Suprapubic skin (tissue), 4 donors: ENCODE data around the gene PRRT3. TPM values are rescaled to one million over a fixed set of nuclear protein-coding genes. Genes with fewer than 3 reads are reported as not detected.

Source experiments
- DNase-seq, 2 donors: peaks; one replicate each; pipeline ENCODE4 v3.0.0-alpha.2; 2019; ENCODE audit warnings: low spot score in 2 of 2
- H3K27ac ChIP-seq: fragments of 200-600 bp; sonication (generic); one replicate; pipeline ENCODE4 v1.5.1; 2019
- H3K27me3 ChIP-seq: fragments of 200-600 bp; sonication (generic); one replicate; pipeline ENCODE4 v1.5.1; 2019
- H3K36me3 ChIP-seq: fragments of 200-600 bp; sonication (generic); one replicate; pipeline ENCODE4 v1.5.1; 2019
- H3K4me1 ChIP-seq: fragments of 200-600 bp; sonication (generic); one replicate; pipeline ENCODE4 v1.5.1; 2019
- H3K4me3 ChIP-seq: fragments of 200-600 bp; sonication (generic); one replicate; pipeline ENCODE4 v1.5.1; 2019; ENCODE audit warnings: mild to moderate bottlenecking
- H3K9me3 ChIP-seq: fragments of 200-600 bp; sonication (generic); one replicate; pipeline ENCODE4 v1.5.1; 2019
- EP300 ChIP-seq: sonication (generic); formaldehyde crosslinking; IDR thresholded peaks from one replicate; pipeline ENCODE4 v1.6.1; 2017; ENCODE audit warnings: antibody characterized with exemption
- POLR2A ChIP-seq, 2 donors: fragments of 450-650 bp; IDR thresholded peaks; one replicate each; pipeline ENCODE4 v1.6.1; 2017; ENCODE audit warnings: antibody characterized with exemption in 2 of 2, mild to moderate bottlenecking in 2 of 2, moderate library complexity in 2 of 2
- POLR2AphosphoS5 ChIP-seq, 3 donors: sonication (generic); formaldehyde crosslinking; IDR thresholded peaks; one replicate each; pipeline ENCODE4 v1.6.1; 2017; ENCODE audit warnings: antibody characterized with exemption in 3 of 3
- WGBS: methylation state at CpG from one replicate; pipeline ENCODE4 v1.1.5; 2018; 5-methylcytosine and 5-hydroxymethylcytosine counted together
- total RNA-seq, 4 donors: library from RNA; depleted of rRNA; stranded (reverse); fragments of >200 nt; gene quantifications; one replicate each; pipeline ENCODE4 v1.1.0, GENCODE V29; 2016
- TF ChIP-seq, protein P1 (sequence below), 2 donors: fragments of 200-600 bp in 1 of 2; fragments of 450-650 bp in 1 of 2; sonication (generic) in 1 of 2; IDR thresholded peaks; one replicate each; pipeline ENCODE4 v1.5.1; 2016 to 2019; ENCODE audit warnings: antibody characterized with exemption in 2 of 2, mild to moderate bottlenecking in 1 of 2, moderate library complexity in 1 of 2

PRRT3 gene
- total RNA-seq, 4 donors from 2014 or later: 2.5 to 6.1 (median 3.0) TPM

DNA sequence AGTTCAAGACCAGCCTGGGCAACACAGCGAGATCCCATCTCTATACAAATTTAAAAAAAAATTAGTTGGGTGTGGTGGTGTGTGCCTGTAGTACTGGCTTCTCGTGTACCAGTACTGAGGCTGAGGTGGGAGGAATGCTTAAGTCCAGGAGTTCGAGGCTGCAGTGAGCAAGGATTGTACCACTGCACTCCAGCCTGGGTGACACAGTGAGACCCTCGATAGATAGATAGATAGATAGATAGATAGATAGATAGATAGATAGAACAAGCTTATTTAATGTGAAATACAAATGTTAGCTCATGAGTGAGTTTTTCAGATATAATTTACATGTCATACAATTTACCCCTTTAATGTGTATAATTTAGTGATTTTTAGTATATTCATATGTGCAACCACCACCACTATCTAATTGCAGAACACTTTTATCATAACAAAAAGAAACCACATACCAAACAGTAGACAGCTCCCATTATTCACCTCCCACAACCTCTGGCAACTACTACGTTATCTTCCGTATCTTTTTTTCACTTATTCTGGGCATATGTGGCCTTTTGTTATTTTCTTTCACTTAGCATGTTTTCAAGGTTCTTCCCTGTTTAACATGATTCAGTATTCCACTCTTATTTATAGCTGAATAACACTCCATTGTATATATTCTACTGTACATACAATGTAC lies 13.1 kb upstream of the PRRT3 start:
- Histone ChIP-seq H3K36me3 (peaks cover 74% of the 10 kb centered on the region), H3K4me3 (no peak overlapping the region), H3K9me3 (no peaks in the 10 kb centered on the region), H3K27me3 (no peaks in the 10 kb centered on the region), H3K27ac (no peak overlapping the region), H3K4me1 (no peaks in the 10 kb centered on the region)
- 91% methylated on average over 6 of the region's 6 CpGs for WGBS
- TF ChIP-seq, protein P1, sequence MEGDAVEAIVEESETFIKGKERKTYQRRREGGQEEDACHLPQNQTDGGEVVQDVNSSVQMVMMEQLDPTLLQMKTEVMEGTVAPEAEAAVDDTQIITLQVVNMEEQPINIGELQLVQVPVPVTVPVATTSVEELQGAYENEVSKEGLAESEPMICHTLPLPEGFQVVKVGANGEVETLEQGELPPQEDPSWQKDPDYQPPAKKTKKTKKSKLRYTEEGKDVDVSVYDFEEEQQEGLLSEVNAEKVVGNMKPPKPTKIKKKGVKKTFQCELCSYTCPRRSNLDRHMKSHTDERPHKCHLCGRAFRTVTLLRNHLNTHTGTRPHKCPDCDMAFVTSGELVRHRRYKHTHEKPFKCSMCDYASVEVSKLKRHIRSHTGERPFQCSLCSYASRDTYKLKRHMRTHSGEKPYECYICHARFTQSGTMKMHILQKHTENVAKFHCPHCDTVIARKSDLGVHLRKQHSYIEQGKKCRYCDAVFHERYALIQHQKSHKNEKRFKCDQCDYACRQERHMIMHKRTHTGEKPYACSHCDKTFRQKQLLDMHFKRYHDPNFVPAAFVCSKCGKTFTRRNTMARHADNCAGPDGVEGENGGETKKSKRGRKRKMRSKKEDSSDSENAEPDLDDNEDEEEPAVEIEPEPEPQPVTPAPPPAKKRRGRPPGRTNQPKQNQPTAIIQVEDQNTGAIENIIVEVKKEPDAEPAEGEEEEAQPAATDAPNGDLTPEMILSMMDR (IDR thresholded peaks at IDR 0.05): no peak
- no peak for TF ChIP-seq POLR2AphosphoS5 (IDR thresholded peaks at IDR 0.05)
- no peak for TF ChIP-seq EP300
- TF ChIP-seq POLR2A (IDR thresholded peaks at IDR 0.05): no peak
- DNase-seq: no peak

DNA sequence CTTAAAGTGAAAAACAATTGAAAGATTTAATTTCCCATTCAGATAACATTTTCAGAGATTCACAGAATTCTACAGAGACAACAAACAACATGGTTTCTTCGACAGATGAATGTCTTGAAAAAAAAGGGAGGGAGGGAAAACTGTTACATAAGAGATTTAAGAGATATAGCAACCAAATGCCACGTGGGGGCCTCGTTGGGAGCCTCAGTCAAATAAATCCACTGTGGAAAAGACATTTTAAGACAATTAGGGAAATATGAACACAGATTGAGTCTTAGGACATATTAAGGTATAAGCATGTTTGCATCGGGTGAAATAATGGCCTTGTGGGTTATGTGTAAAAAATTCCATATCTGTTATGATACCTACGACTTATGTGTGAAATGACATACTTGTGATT lies 5.0 kb upstream of the PRRT3 start:
- Histone ChIP-seq H3K4me1 (peaks cover 4% of the 10 kb centered on the region), H3K9me3 (no peaks in the 10 kb centered on the region), H3K27ac (no peak overlapping the region), H3K27me3 (no peaks in the 10 kb centered on the region), H3K4me3 (no peak overlapping the region), H3K36me3 (peaks cover 5% of the 10 kb centered on the region)
- TF ChIP-seq EP300: no peak
- no peak for TF ChIP-seq POLR2AphosphoS5 (IDR thresholded peaks at IDR 0.05)
- TF ChIP-seq POLR2A (IDR thresholded peaks at IDR 0.05): no peak
- TF ChIP-seq, protein P1 (IDR thresholded peaks at IDR 0.05): no peak
- 47% methylated on average over 5 of the region's 5 CpGs for WGBS
- DNase-seq: no peak

DNA sequence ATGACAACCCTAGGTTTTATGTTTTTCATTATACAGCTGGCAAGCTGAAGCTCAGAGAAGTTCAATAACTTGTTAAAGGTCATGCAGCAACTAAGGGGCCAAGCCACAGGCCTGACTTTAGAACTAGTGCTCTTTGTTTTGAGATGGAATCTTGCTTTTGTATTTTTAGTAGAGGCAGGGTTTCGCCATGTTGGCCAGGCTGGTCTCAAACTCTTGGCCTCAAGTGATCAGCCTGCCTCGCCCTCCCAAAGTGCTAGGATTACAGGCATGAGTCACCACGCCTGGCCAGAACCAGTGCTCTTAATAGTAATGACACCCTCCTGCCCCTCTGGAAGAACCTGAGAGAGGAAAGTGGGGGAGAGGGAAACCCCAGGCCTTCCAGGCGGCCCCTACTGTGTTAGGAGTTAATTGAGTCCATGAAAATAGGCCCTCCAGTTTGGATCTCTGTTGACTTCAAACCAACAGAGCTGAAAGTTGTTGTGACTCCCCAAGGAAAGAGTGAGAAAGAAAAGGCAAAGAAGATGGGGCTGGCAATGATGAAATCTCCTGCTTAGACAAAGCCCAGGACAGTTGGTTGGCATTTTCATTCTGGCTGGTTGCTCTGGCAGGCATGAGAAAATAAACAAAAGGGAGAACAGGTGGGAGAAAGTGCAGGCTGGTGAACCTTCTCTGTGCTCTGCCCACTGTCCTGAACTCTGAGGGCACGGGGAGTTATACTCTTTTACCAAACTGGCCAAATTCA lies 3.6 kb upstream of the PRRT3 start:
- no peaks in the 10 kb centered on the region for H3K9me3 ChIP-seq
- H3K27ac ChIP-seq: no peak overlapping the region
- DNase-seq: no peak
- peaks cover 17% of the 10 kb centered on the region for H3K4me1 ChIP-seq
- no peaks in the 10 kb centered on the region for H3K27me3 ChIP-seq
- H3K4me3 ChIP-seq: no peak overlapping the region
- no peaks in the 10 kb centered on the region for H3K36me3 ChIP-seq
- no peak for TF ChIP-seq EP300
- TF ChIP-seq POLR2AphosphoS5 (IDR thresholded peaks at IDR 0.05): no peak
- TF ChIP-seq POLR2A (IDR thresholded peaks at IDR 0.05): no peak
- TF ChIP-seq, protein P1 (IDR thresholded peaks at IDR 0.05): no peak
- 69% methylated on average over 5 of the region's 5 CpGs for WGBS

DNA sequence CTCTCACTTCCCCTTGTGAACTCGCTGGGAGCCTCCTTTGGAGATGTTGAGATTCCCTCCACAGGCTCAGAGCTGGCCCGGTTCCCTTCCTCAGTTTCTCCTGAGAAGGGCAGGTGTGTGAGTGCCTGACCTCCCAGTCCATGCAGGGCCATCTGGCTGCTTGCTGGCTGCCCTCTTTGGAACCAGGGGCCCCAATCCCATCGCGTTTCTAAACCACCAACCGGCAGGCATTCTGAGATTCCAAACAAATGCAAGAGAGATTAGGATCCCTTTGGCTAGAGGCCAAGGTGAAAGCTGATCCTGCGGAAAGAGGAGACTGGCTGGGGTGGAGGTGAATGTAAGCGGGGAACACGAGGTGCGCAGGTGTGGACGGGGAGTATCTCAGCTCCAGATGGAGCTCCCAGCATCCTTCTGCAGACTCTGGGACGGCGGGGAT lies 2.9 kb upstream of the PRRT3 start:
- WGBS: 41% methylated on average over 11 of the region's 12 CpGs
- DNase-seq: no peak
- H3K9me3 ChIP-seq: no peaks in the 10 kb centered on the region
- no peaks in the 10 kb centered on the region for H3K27me3 ChIP-seq
- no peaks in the 10 kb centered on the region for H3K36me3 ChIP-seq
- peaks cover 17% of the 10 kb centered on the region for H3K4me1 ChIP-seq
- no peak overlapping the region for H3K27ac ChIP-seq
- TF ChIP-seq POLR2AphosphoS5 (IDR thresholded peaks at IDR 0.05): no peak
- TF ChIP-seq POLR2A (IDR thresholded peaks at IDR 0.05): no peak
- TF ChIP-seq EP300: no peak
- TF ChIP-seq, protein P1 (IDR thresholded peaks at IDR 0.05): no peak
- H3K4me3 ChIP-seq: no peak overlapping the region

DNA sequence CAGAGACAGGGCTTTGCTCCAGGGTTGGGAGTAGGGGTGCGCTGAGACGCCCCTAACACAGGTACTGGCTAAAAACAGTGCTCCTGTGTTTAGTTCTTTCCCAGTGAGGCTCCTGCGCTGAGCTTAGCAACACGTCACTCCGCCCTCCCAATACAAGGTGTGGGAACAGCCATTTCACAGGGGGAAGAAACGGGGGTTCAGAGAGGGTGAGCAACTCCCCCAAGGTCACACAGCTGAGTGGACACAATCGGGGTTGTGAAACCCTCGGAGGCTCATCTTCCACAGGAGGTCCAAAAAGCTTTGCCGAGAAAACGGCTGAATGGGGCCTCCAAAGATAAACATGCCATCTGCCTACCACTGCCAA lies 628 bp downstream of the PRRT3 start:
- TF ChIP-seq POLR2AphosphoS5 (IDR thresholded peaks at IDR 0.05): no peak
- TF ChIP-seq, protein P1 (IDR thresholded peaks at IDR 0.05): no peak
- no peak for TF ChIP-seq EP300
- no peak for TF ChIP-seq POLR2A (IDR thresholded peaks at IDR 0.05)
- H3K4me3 ChIP-seq: peak overlapping the region; percentile 63
- H3K27ac ChIP-seq: no peak overlapping the region
- peaks cover 28% of the 10 kb centered on the region for H3K4me1 ChIP-seq
- WGBS: 35% methylated on average over 10 of the region's 10 CpGs
- no peaks in the 10 kb centered on the region for H3K9me3 ChIP-seq
- no peak for DNase-seq
- H3K27me3 ChIP-seq: no peaks in the 10 kb centered on the region
- H3K36me3 ChIP-seq: peaks cover 4% of the 10 kb centered on the region
